ENCODE measurements around the gene RAMP2. TPM values are rescaled to one million over a fixed set of nuclear protein-coding genes. Genes with fewer than 3 reads are reported as not detected.

RAMP2 gene
- total and polyA plus RNA-seq, 2 of the 13 experiments (the other 11 are each of a cell fraction or from before 2014, with no cell fraction given): 1.4 to 5.2 TPM

DNA sequence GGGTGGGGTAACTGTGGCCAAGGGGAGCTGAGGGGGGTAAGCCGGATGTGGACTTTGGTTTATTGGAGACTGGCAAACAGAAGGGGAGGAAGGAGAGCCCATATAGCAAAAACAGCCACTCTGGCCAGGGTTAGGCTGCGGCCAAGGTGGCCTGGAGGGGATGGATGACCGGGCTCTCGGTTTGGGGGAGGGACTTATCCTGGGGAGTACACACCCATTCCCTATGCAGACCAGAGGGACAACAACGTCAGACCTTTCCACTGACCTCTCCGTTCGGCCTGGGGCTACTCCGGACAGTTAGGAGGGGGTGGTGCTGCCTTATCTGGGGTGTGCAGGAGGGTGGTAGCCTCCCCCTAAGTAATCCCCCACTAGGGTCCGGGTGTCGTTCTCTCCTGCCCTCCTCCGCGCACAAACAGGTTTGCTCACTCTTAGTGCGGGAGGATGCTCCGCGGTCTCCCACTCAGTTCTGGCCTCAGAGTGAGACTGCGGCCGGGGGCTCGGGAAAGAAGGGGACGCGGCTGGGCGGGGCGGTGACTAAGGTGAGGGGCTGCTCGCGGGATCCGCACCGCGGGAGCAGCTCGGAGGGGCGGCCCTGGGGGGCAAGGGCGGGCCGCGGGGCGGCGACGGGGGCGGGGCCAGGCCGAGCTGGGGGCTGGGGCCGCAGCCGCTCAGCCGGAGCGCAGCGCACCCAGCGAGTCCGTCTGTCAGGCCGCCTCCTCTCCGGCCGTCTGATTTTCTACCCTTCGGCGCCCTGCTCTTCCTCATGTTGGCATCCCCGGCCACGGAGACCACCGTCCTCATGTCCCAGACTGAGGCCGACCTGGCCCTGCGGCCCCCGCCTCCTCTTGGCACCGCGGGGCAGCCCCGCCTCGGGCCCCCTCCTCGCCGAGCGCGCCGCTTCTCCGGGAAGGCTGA is 19.2 kb downstream of the RAMP2 start, which contains the start of gene WNK4 (continued):
- no peak for TF ChIP-seq MAFK (conservative IDR thresholded peaks at IDR 0.05 in 1 of 2, IDR thresholded peaks at IDR 0.05 in 1 of 2; ENCODE audit: low read length in 2 of 2)
- TF ChIP-seq, protein P1, sequence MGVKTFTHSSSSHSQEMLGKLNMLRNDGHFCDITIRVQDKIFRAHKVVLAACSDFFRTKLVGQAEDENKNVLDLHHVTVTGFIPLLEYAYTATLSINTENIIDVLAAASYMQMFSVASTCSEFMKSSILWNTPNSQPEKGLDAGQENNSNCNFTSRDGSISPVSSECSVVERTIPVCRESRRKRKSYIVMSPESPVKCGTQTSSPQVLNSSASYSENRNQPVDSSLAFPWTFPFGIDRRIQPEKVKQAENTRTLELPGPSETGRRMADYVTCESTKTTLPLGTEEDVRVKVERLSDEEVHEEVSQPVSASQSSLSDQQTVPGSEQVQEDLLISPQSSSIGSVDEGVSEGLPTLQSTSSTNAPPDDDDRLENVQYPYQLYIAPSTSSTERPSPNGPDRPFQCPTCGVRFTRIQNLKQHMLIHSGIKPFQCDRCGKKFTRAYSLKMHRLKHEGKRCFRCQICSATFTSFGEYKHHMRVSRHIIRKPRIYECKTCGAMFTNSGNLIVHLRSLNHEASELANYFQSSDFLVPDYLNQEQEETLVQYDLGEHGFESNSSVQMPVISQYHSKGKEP (CRISPR knock-in tag; IDR thresholded peaks at IDR 0.05): 0 out of 2 replicates have a peak, but pooled peaks have one; percentile 21
- peak; percentile 51; the same call in 1 of the 2 replicates for TF ChIP-seq ZNF775 (CRISPR knock-in tag; IDR thresholded peaks at IDR 0.05; ENCODE audit: borderline replicate concordance)
- peak; percentile 87; the same call in 1 of the 2 replicates for TF ChIP-seq SNAPC2 (CRISPR knock-in tag; IDR thresholded peaks at IDR 0.05)
- TF ChIP-seq ZNF570 (CRISPR knock-in tag; IDR thresholded peaks at IDR 0.05; ENCODE audit: borderline replicate concordance): 0 out of 2 replicates have a peak, but pooled peaks have one; percentile 12
- peak; percentile 49 for TF ChIP-seq ISL2 (CRISPR knock-in tag; IDR thresholded peaks at IDR 0.05)
- TF ChIP-seq NFYC (CRISPR knock-in tag; IDR thresholded peaks at IDR 0.05): no peak
- peak; percentile 88 for TF ChIP-seq ZBTB7B (CRISPR knock-in tag; IDR thresholded peaks at IDR 0.05)
- peak; percentile 96 for TF ChIP-seq ARNT2 (CRISPR knock-in tag; IDR thresholded peaks at IDR 0.05; ENCODE audit: low read depth)
- peak; percentile 39 for TF ChIP-seq MYPOP (CRISPR knock-in tag; IDR thresholded peaks at IDR 0.05)
- TF ChIP-seq, protein P2, sequence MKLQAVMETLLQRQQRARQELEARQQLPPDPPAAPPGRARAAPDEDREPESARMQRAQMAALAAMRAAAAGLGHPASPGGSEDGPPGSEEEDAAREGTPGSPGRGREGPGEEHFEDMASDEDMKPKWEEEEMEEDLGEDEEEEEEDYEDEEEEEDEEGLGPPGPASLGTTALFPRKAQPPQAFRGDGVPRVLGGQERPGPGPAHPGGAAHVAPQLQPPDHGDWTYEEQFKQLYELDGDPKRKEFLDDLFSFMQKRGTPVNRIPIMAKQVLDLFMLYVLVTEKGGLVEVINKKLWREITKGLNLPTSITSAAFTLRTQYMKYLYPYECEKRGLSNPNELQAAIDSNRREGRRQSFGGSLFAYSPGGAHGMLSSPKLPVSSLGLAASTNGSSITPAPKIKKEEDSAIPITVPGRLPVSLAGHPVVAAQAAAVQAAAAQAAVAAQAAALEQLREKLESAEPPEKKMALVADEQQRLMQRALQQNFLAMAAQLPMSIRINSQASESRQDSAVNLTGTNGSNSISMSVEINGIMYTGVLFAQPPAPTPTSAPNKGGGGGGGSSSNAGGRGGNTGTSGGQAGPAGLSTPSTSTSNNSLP (IDR thresholded peaks at IDR 0.05; ENCODE audit: low read depth, low read length): no peak
- TF ChIP-seq MYNN (CRISPR knock-in tag; IDR thresholded peaks at IDR 0.05; ENCODE audit: low read depth): peak; percentile 39
- peak; percentile 81; the same call in 1 of the 2 replicates for TF ChIP-seq TAF1 (CRISPR knock-in tag; IDR thresholded peaks at IDR 0.05)
- peak; percentile 68; the same call in 1 of the 2 replicates for TF ChIP-seq FOXC1 (CRISPR knock-in tag; IDR thresholded peaks at IDR 0.05; ENCODE audit: borderline replicate concordance)
- TF ChIP-seq POLR2A (IDR thresholded peaks at IDR 0.05; ENCODE audit: insufficient read depth in 1 of 2, low read depth in 2 of 2, low read length in 2 of 2): peak; percentile 90
- TF ChIP-seq, protein P3, sequence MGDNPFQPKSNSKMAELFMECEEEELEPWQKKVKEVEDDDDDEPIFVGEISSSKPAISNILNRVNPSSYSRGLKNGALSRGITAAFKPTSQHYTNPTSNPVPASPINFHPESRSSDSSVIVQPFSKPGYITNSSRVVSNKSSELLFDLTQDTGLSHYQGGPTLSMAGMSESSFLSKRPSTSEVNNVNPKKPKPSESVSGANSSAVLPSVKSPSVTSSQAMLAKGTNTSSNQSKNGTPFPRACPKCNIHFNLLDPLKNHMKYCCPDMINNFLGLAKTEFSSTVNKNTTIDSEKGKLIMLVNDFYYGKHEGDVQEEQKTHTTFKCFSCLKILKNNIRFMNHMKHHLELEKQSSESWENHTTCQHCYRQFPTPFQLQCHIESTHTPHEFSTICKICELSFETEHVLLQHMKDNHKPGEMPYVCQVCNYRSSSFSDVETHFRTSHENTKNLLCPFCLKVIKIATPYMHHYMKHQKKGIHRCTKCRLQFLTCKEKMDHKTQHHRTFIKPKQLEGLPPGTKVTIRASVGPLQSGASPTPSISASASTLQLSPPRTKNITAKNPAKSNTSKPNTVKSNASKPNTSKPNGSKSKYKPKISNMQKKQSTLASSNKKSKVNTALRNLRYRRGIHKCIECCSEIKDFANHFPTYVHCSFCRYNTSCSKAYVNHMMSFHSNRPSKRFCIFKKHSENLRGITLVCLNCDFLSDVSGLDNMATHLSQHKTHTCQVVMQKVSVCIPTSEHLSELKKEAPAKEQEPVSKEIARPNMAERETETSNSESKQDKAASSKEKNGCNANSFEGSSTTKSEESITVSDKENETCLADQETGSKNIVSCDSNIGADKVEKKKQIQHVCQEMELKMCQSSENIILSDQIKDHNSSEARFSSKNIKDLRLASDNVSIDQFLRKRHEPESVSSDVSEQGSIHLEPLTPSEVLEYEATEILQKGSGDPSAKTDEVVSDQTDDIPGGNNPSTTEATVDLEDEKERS (CRISPR knock-in tag; IDR thresholded peaks at IDR 0.05): peak; percentile 51; the same call in 1 of the 2 replicates
- TF ChIP-seq SYNCRIP (IDR thresholded peaks at IDR 0.05; ENCODE audit: insufficient read depth, low read depth, low read length): no peak
- TF ChIP-seq SIN3B (IDR thresholded peaks at IDR 0.05; ENCODE audit: low read length): no peak
- peak; percentile 47; the same call in 1 of the 2 replicates for TF ChIP-seq ZNF503 (CRISPR knock-in tag; IDR thresholded peaks at IDR 0.05)
